ENCODE results near the gene NTM.

Gene NTM

GRCh38 chr11:131737357-131737756 is 366.9 kb downstream of the NTM start:
- H3K27ac ChIP-seq (ENCODE audit: low read length) = no peak overlapping the region
- no peak overlapping the region for H3K4me3 ChIP-seq (ENCODE audit: low read length)
- H3K27me3 ChIP-seq (ENCODE audit: insufficient read depth, low read length) = no peaks in the 10 kb centered on the region
- no peaks in the 10 kb centered on the region for H3K4me1 ChIP-seq (ENCODE audit: insufficient read depth, low read length)
- H3K36me3 ChIP-seq (ENCODE audit: insufficient read depth, low read depth, low read length) = no peaks in the 10 kb centered on the region
- H3K9me3 ChIP-seq (ENCODE audit: insufficient read depth, low read depth, low read length) = no peaks in the 10 kb centered on the region
- H3K9ac ChIP-seq (ENCODE audit: low read depth, low read length) = no peak overlapping the region

- H3K9ac ChIP-seq (ENCODE audit: low read depth, low read length) = no peak overlapping the region
- H3K27me3 ChIP-seq (ENCODE audit: insufficient read depth, low read length) = no peaks in the 10 kb centered on the region
- H3K4me1 ChIP-seq (ENCODE audit: insufficient read depth, low read length) = no peaks in the 10 kb centered on the region
- no peaks in the 10 kb centered on the region for H3K9me3 ChIP-seq (ENCODE audit: insufficient read depth, low read depth, low read length)
- no peaks in the 10 kb centered on the region for H3K36me3 ChIP-seq (ENCODE audit: insufficient read depth, low read depth, low read length)
- H3K4me3 ChIP-seq (ENCODE audit: low read length) = no peak overlapping the region
- H3K27ac ChIP-seq (ENCODE audit: low read length) = no peak overlapping the region
These were observed 368.9 kb downstream of the NTM start for GRCh38 chr11:131739243-131739882.

GRCh38 chr11:131744847-131745246 is 374.4 kb downstream of the NTM start:
- H3K27me3 ChIP-seq (ENCODE audit: insufficient read depth, low read length) = no peaks in the 10 kb centered on the region
- no peak overlapping the region for H3K27ac ChIP-seq (ENCODE audit: low read length)
- no peaks in the 10 kb centered on the region for H3K9me3 ChIP-seq (ENCODE audit: insufficient read depth, low read depth, low read length)
- H3K4me1 ChIP-seq (ENCODE audit: insufficient read depth, low read length) = peaks cover 4% of the 10 kb centered on the region; the same call in 1 of the 2 replicates
- no peaks in the 10 kb centered on the region for H3K36me3 ChIP-seq (ENCODE audit: insufficient read depth, low read depth, low read length)
- H3K4me3 ChIP-seq (ENCODE audit: low read length) = no peak overlapping the region
- no peak overlapping the region for H3K9ac ChIP-seq (ENCODE audit: low read depth, low read length)

GRCh38 chr11:131745405-131745804 is 375.0 kb downstream of the NTM start:
- Histone ChIP-seq H3K4me3 (ENCODE audit: low read length) (no peak overlapping the region), H3K27ac (ENCODE audit: low read length) (no peak overlapping the region), H3K9ac (ENCODE audit: low read depth, low read length) (no peak overlapping the region), H3K9me3 (ENCODE audit: insufficient read depth, low read depth, low read length) (no peaks in the 10 kb centered on the region), H3K4me1 (ENCODE audit: insufficient read depth, low read length) (peaks cover 4% of the 10 kb centered on the region; the same call in 1 of the 2 replicates), H3K27me3 (ENCODE audit: insufficient read depth, low read length) (no peaks in the 10 kb centered on the region), H3K36me3 (ENCODE audit: insufficient read depth, low read depth, low read length) (no peaks in the 10 kb centered on the region)

GRCh38 chr11:131746201-131746600 is 375.8 kb downstream of the NTM start:
- no peak overlapping the region for H3K4me3 ChIP-seq (ENCODE audit: low read length)
- no peak overlapping the region for H3K27ac ChIP-seq (ENCODE audit: low read length)
- H3K36me3 ChIP-seq (ENCODE audit: insufficient read depth, low read depth, low read length) = no peaks in the 10 kb centered on the region
- H3K9ac ChIP-seq (ENCODE audit: low read depth, low read length) = no peak overlapping the region
- H3K9me3 ChIP-seq (ENCODE audit: insufficient read depth, low read depth, low read length) = no peaks in the 10 kb centered on the region
- no peaks in the 10 kb centered on the region for H3K27me3 ChIP-seq (ENCODE audit: insufficient read depth, low read length)
- H3K4me1 ChIP-seq (ENCODE audit: insufficient read depth, low read length) = peaks cover 4% of the 10 kb centered on the region; the same call in 1 of the 2 replicates

- no peak overlapping the region for H3K4me3 ChIP-seq (ENCODE audit: low read length)
- H3K4me1 ChIP-seq (ENCODE audit: insufficient read depth, low read length) = peaks cover 4% of the 10 kb centered on the region; the same call in 1 of the 2 replicates
- no peak overlapping the region for H3K9ac ChIP-seq (ENCODE audit: low read depth, low read length)
- no peaks in the 10 kb centered on the region for H3K9me3 ChIP-seq (ENCODE audit: insufficient read depth, low read depth, low read length)
- no peaks in the 10 kb centered on the region for H3K27me3 ChIP-seq (ENCODE audit: insufficient read depth, low read length)
- no peaks in the 10 kb centered on the region for H3K36me3 ChIP-seq (ENCODE audit: insufficient read depth, low read depth, low read length)
- H3K27ac ChIP-seq (ENCODE audit: low read length) = no peak overlapping the region
These were observed 378.0 kb downstream of the NTM start for GRCh38 chr11:131748151-131749050.

- no peak overlapping the region for H3K27ac ChIP-seq (ENCODE audit: low read length)
- H3K27me3 ChIP-seq (ENCODE audit: insufficient read depth, low read length) = no peaks in the 10 kb centered on the region
- H3K36me3 ChIP-seq (ENCODE audit: insufficient read depth, low read depth, low read length) = no peaks in the 10 kb centered on the region
- H3K4me1 ChIP-seq (ENCODE audit: insufficient read depth, low read length) = peaks cover 4% of the 10 kb centered on the region; the same call in 1 of the 2 replicates
- no peak overlapping the region for H3K9ac ChIP-seq (ENCODE audit: low read depth, low read length)
- no peak overlapping the region for H3K4me3 ChIP-seq (ENCODE audit: low read length)
- no peaks in the 10 kb centered on the region for H3K9me3 ChIP-seq (ENCODE audit: insufficient read depth, low read depth, low read length)
These were observed 378.7 kb downstream of the NTM start for GRCh38 chr11:131749101-131749500.

- no peaks in the 10 kb centered on the region for H3K9me3 ChIP-seq (ENCODE audit: insufficient read depth, low read depth, low read length)
- no peaks in the 10 kb centered on the region for H3K36me3 ChIP-seq (ENCODE audit: insufficient read depth, low read depth, low read length)
- no peak overlapping the region for H3K9ac ChIP-seq (ENCODE audit: low read depth, low read length)
- no peaks in the 10 kb centered on the region for H3K27me3 ChIP-seq (ENCODE audit: insufficient read depth, low read length)
- no peak overlapping the region for H3K27ac ChIP-seq (ENCODE audit: low read length)
- peaks cover 4% of the 10 kb centered on the region; the same call in 1 of the 2 replicates for H3K4me1 ChIP-seq (ENCODE audit: insufficient read depth, low read length)
- no peak overlapping the region for H3K4me3 ChIP-seq (ENCODE audit: low read length)
These were observed 379.7 kb downstream of the NTM start for GRCh38 chr11:131750152-131750551.

- H3K4me1 ChIP-seq (ENCODE audit: insufficient read depth, low read length) = peaks cover 4% of the 10 kb centered on the region; the same call in 1 of the 2 replicates
- no peak overlapping the region for H3K9ac ChIP-seq (ENCODE audit: low read depth, low read length)
- H3K36me3 ChIP-seq (ENCODE audit: insufficient read depth, low read depth, low read length) = no peaks in the 10 kb centered on the region
- H3K9me3 ChIP-seq (ENCODE audit: insufficient read depth, low read depth, low read length) = no peaks in the 10 kb centered on the region
- H3K4me3 ChIP-seq (ENCODE audit: low read length) = no peak overlapping the region
- H3K27ac ChIP-seq (ENCODE audit: low read length) = no peak overlapping the region
- no peaks in the 10 kb centered on the region for H3K27me3 ChIP-seq (ENCODE audit: insufficient read depth, low read length)
These were observed 380.3 kb downstream of the NTM start for GRCh38 chr11:131750692-131751091.

- no peaks in the 10 kb centered on the region for H3K4me1 ChIP-seq (ENCODE audit: insufficient read depth, low read length)
- no peak overlapping the region for H3K27ac ChIP-seq (ENCODE audit: low read length)
- H3K27me3 ChIP-seq (ENCODE audit: insufficient read depth, low read length) = no peaks in the 10 kb centered on the region
These were observed 384.3 kb downstream of the NTM start for GRCh38 chr11:131754671-131755070.

GRCh38 chr11:131756479-131757110 is 386.2 kb downstream of the NTM start:
- no peaks in the 10 kb centered on the region for H3K36me3 ChIP-seq (ENCODE audit: insufficient read depth, low read depth, low read length)
- H3K9ac ChIP-seq (ENCODE audit: low read depth, low read length) = no peak overlapping the region

More at GRCh38 chr11:131754671-131755070, 384.3 kb downstream of the NTM start:
- Histone ChIP-seq H3K9me3 (ENCODE audit: insufficient read depth, low read depth, low read length) (no peaks in the 10 kb centered on the region), H3K4me3 (ENCODE audit: low read length) (no peak overlapping the region), H3K9ac (ENCODE audit: low read depth, low read length) (no peak overlapping the region), H3K36me3 (ENCODE audit: insufficient read depth, low read depth, low read length) (no peaks in the 10 kb centered on the region)

More at GRCh38 chr11:131756479-131757110, 386.2 kb downstream of the NTM start:
- H3K9me3 ChIP-seq (ENCODE audit: insufficient read depth, low read depth, low read length) = no peaks in the 10 kb centered on the region
- no peak overlapping the region for H3K27ac ChIP-seq (ENCODE audit: low read length)
- H3K27me3 ChIP-seq (ENCODE audit: insufficient read depth, low read length) = no peaks in the 10 kb centered on the region
- no peak overlapping the region for H3K4me3 ChIP-seq (ENCODE audit: low read length)
- H3K4me1 ChIP-seq (ENCODE audit: insufficient read depth, low read length) = peaks cover 6% of the 10 kb centered on the region; the same call in 1 of the 2 replicates

All from iPS-20b (cell line).